Testis (tissue), 2 donors: Measurements from ENCODE around the gene ZNF853.

ENCODE experiments used
- POLR2A ChIP-seq: fragments of 450-650 bp; IDR thresholded peaks from one replicate; pipeline ENCODE4 v1.6.1; 2017; ENCODE audit warnings: antibody characterized with exemption, mild to moderate bottlenecking, moderate library complexity
- TF ChIP-seq, protein P1 (sequence below), 3 experiments: fragments of 450-650 bp in 2 of 3; fragments of 200-600 bp in 1 of 3; sonication (generic) in 1 of 3; IDR thresholded peaks; one replicate each; pipeline ENCODE4 v1.5.1; 2016 to 2019; ENCODE audit warnings: antibody characterized with exemption in 3 of 3, mild to moderate bottlenecking in 2 of 3, moderate library complexity in 1 of 3

GRCh38 chr7:6623589-6624245 lies 8.3 kb downstream of the ZNF853 start:
- TF ChIP-seq, protein P1, sequence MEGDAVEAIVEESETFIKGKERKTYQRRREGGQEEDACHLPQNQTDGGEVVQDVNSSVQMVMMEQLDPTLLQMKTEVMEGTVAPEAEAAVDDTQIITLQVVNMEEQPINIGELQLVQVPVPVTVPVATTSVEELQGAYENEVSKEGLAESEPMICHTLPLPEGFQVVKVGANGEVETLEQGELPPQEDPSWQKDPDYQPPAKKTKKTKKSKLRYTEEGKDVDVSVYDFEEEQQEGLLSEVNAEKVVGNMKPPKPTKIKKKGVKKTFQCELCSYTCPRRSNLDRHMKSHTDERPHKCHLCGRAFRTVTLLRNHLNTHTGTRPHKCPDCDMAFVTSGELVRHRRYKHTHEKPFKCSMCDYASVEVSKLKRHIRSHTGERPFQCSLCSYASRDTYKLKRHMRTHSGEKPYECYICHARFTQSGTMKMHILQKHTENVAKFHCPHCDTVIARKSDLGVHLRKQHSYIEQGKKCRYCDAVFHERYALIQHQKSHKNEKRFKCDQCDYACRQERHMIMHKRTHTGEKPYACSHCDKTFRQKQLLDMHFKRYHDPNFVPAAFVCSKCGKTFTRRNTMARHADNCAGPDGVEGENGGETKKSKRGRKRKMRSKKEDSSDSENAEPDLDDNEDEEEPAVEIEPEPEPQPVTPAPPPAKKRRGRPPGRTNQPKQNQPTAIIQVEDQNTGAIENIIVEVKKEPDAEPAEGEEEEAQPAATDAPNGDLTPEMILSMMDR (IDR thresholded peaks at IDR 0.05): no peak
- TF ChIP-seq POLR2A: no peak
